Measurements from ENCODE around the gene SULT2B1. TPM values are rescaled to one million over a fixed set of nuclear protein-coding genes. Genes with fewer than 3 reads are reported as not detected.

SULT2B1 gene
- total RNA-seq (2022): not detected in 2 replicates
- percentile 4 among the genes with signal in this experiment for Bru-seq, nascent RNA
- not detected for BruChase-seq, experiment 1, labeled RNA remaining after a 6-hour chase
- not detected for BruChase-seq, experiment 2, labeled RNA remaining after a 2-hour chase
- long read RNA-seq: 0 reads

GRCh38 chr19:48551437-48552302 is at the start of gene SULT2B1:
Gene SULT2B1 (plus strand): TSS chr19:48552172. CDS start chr19:48552253, 81 bp downstream.
- ChIA-PET POLR2A (no interaction called here), CTCF (interaction anchor here (0.6 kb wide), 2 partner anchors 674 to 1794 kb away, joined by 3 read pairs; no protein-coding TSS in a partner anchor)
- Mint-ChIP-seq H3K4me3 (ENCODE audit: unreplicated experiment) (no peak within 1 kb of the TSS), H3K4me1 (ENCODE audit: insufficient read depth, unreplicated experiment) (peaks cover 6% of the 10 kb centered on the region), H3K27ac (ENCODE audit: low read depth, unreplicated experiment) (no peak within 1 kb of the TSS), H3K9me3 (ENCODE audit: unreplicated experiment) (no peaks in the 10 kb centered on the region), H3K36me3 (ENCODE audit: insufficient read depth, unreplicated experiment) (no peaks in the 10 kb centered on the region), H3K27me3 (ENCODE audit: insufficient read depth, unreplicated experiment) (peaks cover 10% of the 10 kb centered on the region)
- TF ChIP-seq CTCF (IDR thresholded peaks at IDR 0.05; ENCODE audit: unreplicated experiment): no peak
- intact Hi-C loops (cut with micrococcal nuclease): no loop called here
- DNase-seq (ENCODE audit: unreplicated experiment): no peak
- no TSS peak for BruUV-seq (replicated peaks)

GRCh38 chr19:48502350-48503018 is 49.5 kb upstream of the SULT2B1 start:
- Mint-ChIP-seq H3K36me3 (ENCODE audit: insufficient read depth, unreplicated experiment) (peaks cover 5% of the 10 kb centered on the region), H3K4me3 (ENCODE audit: unreplicated experiment) (peak overlapping the region; percentile 74), H3K4me1 (ENCODE audit: insufficient read depth, unreplicated experiment) (peaks cover 15% of the 10 kb centered on the region), H3K27ac (ENCODE audit: low read depth, unreplicated experiment) (no peak overlapping the region), H3K27me3 (ENCODE audit: insufficient read depth, unreplicated experiment) (peaks cover 16% of the 10 kb centered on the region), H3K9me3 (ENCODE audit: unreplicated experiment) (no peaks in the 10 kb centered on the region)
- intact Hi-C loops (cut with micrococcal nuclease): no loop called here
- ChIA-PET POLR2A (interaction anchor here (1.2 kb wide), 1 partner anchor 8 kb away, joined by 3 read pairs; no protein-coding TSS in a partner anchor), CTCF (interaction anchor here (1.0 to 1.2 kb wide), 2 partner anchors 12 to 82 kb away, joined by 4 read pairs; no protein-coding TSS in a partner anchor)
- TF ChIP-seq CTCF (IDR thresholded peaks at IDR 0.05; ENCODE audit: unreplicated experiment): no peak
- no peak for DNase-seq (ENCODE audit: unreplicated experiment)
- no TSS peak for BruUV-seq (replicated peaks)

GRCh38 chr19:48506138-48506733 is 45.7 kb upstream of the SULT2B1 start:
- Mint-ChIP-seq H3K9me3 (ENCODE audit: unreplicated experiment) (no peaks in the 10 kb centered on the region), H3K4me3 (ENCODE audit: unreplicated experiment) (no peak overlapping the region), H3K4me1 (ENCODE audit: insufficient read depth, unreplicated experiment) (peaks cover 9% of the 10 kb centered on the region), H3K27ac (ENCODE audit: low read depth, unreplicated experiment) (no peak overlapping the region), H3K27me3 (ENCODE audit: insufficient read depth, unreplicated experiment) (no peaks in the 10 kb centered on the region), H3K36me3 (ENCODE audit: insufficient read depth, unreplicated experiment) (peaks cover 5% of the 10 kb centered on the region)
- CTCF ChIA-PET: interaction anchor here (0.5 to 5.4 kb wide), 19 partner anchors 10 to 873 kb away, joined by 3 to 99 read pairs (median 4); no protein-coding TSS in a partner anchor
- POLR2A ChIA-PET: interaction anchor here (0.8 kb wide), 1 partner anchor 13 kb away, joined by 3 read pairs; no protein-coding TSS in a partner anchor
- DNase-seq (ENCODE audit: unreplicated experiment): peak; percentile 76
- TF ChIP-seq CTCF (IDR thresholded peaks at IDR 0.05; ENCODE audit: unreplicated experiment): peak; percentile 60
- BruUV-seq (replicated peaks): no TSS peak
- intact Hi-C loops (cut with micrococcal nuclease): loop anchor here (1.0 kb wide), 2 partner anchors 78 to 102 kb away; no protein-coding TSS in a partner anchor

All from MCF 10A (cell line).